ENCODE data around the gene UGT1A8.

- TF ChIP-seq, protein P1, sequence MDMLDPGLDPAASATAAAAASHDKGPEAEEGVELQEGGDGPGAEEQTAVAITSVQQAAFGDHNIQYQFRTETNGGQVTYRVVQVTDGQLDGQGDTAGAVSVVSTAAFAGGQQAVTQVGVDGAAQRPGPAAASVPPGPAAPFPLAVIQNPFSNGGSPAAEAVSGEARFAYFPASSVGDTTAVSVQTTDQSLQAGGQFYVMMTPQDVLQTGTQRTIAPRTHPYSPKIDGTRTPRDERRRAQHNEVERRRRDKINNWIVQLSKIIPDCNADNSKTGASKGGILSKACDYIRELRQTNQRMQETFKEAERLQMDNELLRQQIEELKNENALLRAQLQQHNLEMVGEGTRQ (IDR thresholded peaks at IDR 0.05): no peak
- TF ChIP-seq NR3C1 (IDR thresholded peaks at IDR 0.05): no peak
- TF ChIP-seq, protein P2, sequence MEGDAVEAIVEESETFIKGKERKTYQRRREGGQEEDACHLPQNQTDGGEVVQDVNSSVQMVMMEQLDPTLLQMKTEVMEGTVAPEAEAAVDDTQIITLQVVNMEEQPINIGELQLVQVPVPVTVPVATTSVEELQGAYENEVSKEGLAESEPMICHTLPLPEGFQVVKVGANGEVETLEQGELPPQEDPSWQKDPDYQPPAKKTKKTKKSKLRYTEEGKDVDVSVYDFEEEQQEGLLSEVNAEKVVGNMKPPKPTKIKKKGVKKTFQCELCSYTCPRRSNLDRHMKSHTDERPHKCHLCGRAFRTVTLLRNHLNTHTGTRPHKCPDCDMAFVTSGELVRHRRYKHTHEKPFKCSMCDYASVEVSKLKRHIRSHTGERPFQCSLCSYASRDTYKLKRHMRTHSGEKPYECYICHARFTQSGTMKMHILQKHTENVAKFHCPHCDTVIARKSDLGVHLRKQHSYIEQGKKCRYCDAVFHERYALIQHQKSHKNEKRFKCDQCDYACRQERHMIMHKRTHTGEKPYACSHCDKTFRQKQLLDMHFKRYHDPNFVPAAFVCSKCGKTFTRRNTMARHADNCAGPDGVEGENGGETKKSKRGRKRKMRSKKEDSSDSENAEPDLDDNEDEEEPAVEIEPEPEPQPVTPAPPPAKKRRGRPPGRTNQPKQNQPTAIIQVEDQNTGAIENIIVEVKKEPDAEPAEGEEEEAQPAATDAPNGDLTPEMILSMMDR (IDR thresholded peaks at IDR 0.05): no peak
- no peak for TF ChIP-seq JUN (IDR thresholded peaks at IDR 0.05)
- TF ChIP-seq RFX5 (IDR thresholded peaks at IDR 0.05): no peak
- TF ChIP-seq MAX (IDR thresholded peaks at IDR 0.05): no peak
- TF ChIP-seq MAFK (IDR thresholded peaks at IDR 0.05; ENCODE audit: partially characterized antibody): no peak
These were observed 24.2 kb upstream of the UGT1A8 start for GRCh38 chr2:233593201-233593600.

Data from A549 (cell line).